ENCODE results near the gene MGRN1. TPM values are rescaled to one million over a fixed set of nuclear protein-coding genes. Genes with fewer than 3 reads are reported as not detected.

Gene MGRN1
- total RNA-seq, 4 donors from 2014 or later: 15.8 to 25.6 (median 22.0) TPM

GRCh38 chr16:4599037-4599436 is 25.6 kb upstream of the MGRN1 start:
- H3K4me1 ChIP-seq: peaks cover 12 to 36% (median 12%) of the 10 kb centered on the region in 3 donors
- no peaks in the 10 kb centered on the region for H3K36me3 ChIP-seq
- 84 to 93% methylated on average over 9 to 10 of the region's 10 CpGs for WGBS, 2 donors
- no peaks in the 10 kb centered on the region for H3K9me3 ChIP-seq
- DNase-seq: no peak
- intact Hi-C loops (cut with DNase I): no loop called here
- H3K4me3 ChIP-seq: no peak overlapping the region
- H3K27ac ChIP-seq: no peak overlapping the region
- H3K27me3 ChIP-seq: peaks cover 0 to 20% (median 0%) of the 10 kb centered on the region in 4 donors
- TF ChIP-seq, protein P1, sequence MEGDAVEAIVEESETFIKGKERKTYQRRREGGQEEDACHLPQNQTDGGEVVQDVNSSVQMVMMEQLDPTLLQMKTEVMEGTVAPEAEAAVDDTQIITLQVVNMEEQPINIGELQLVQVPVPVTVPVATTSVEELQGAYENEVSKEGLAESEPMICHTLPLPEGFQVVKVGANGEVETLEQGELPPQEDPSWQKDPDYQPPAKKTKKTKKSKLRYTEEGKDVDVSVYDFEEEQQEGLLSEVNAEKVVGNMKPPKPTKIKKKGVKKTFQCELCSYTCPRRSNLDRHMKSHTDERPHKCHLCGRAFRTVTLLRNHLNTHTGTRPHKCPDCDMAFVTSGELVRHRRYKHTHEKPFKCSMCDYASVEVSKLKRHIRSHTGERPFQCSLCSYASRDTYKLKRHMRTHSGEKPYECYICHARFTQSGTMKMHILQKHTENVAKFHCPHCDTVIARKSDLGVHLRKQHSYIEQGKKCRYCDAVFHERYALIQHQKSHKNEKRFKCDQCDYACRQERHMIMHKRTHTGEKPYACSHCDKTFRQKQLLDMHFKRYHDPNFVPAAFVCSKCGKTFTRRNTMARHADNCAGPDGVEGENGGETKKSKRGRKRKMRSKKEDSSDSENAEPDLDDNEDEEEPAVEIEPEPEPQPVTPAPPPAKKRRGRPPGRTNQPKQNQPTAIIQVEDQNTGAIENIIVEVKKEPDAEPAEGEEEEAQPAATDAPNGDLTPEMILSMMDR (IDR thresholded peaks at IDR 0.05): no peak
- TF ChIP-seq POLR2A (IDR thresholded peaks at IDR 0.05): no peak

GRCh38 chr16:4599545-4599944 is 25.1 kb upstream of the MGRN1 start:
- peaks cover 12 to 37% (median 12%) of the 10 kb centered on the region in 3 donors for H3K4me1 ChIP-seq
- no peaks in the 10 kb centered on the region for H3K36me3 ChIP-seq
- no peaks in the 10 kb centered on the region for H3K9me3 ChIP-seq
- H3K4me3 ChIP-seq: no peak overlapping the region
- 77 to 85% methylated on average over 5 to 6 of the region's 8 CpGs for WGBS, 2 donors
- no peak for TF ChIP-seq POLR2A (IDR thresholded peaks at IDR 0.05)
- TF ChIP-seq, protein P1 (IDR thresholded peaks at IDR 0.05): no peak
- intact Hi-C loops (cut with DNase I): no loop called here
- no peak for DNase-seq
- no peak overlapping the region for H3K27ac ChIP-seq
- peaks cover 0 to 20% (median 0%) of the 10 kb centered on the region in 4 donors for H3K27me3 ChIP-seq

- DNase-seq: no peak
- 14 to 25% methylated on average over 14 to 16 of the region's 18 CpGs for WGBS, 2 donors
- intact Hi-C loops (cut with DNase I): no loop called here
- no peak for TF ChIP-seq POLR2A (IDR thresholded peaks at IDR 0.05)
- TF ChIP-seq, protein P1 (IDR thresholded peaks at IDR 0.05): no peak
- Histone ChIP-seq H3K36me3 (no peaks in the 10 kb centered on the region), H3K4me3 (peak overlapping the region in 1 of 4 donors; percentile 40), H3K27ac (no peak overlapping the region), H3K27me3 (peaks cover 0 to 15% (median 0%) of the 10 kb centered on the region in 4 donors), H3K9me3 (no peaks in the 10 kb centered on the region), H3K4me1 (peaks cover 12 to 39% (median 12%) of the 10 kb centered on the region in 3 donors)
These were observed 23.4 kb upstream of the MGRN1 start for GRCh38 chr16:4601036-4601863.

DNA sequence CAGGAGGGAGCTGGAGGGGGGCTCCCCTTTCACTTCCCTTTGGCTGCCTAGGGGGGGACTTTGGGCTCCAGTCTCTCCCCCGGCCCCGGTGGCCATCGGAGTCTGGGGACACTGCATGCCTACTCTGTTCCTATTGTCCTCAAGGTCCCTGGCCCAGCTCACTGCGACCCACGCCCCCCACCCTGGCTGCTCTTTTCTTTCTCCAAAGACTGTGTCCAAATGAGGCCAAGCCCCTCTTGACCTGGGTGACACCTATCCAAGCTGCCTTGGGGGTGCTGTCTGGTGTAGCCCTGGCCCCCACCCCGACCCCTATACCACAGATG is 22.8 kb upstream of the MGRN1 start:
- peaks cover 0 to 15% (median 0%) of the 10 kb centered on the region in 4 donors for H3K27me3 ChIP-seq
- no peaks in the 10 kb centered on the region for H3K36me3 ChIP-seq
- no peaks in the 10 kb centered on the region for H3K9me3 ChIP-seq
- DNase-seq: no peak
- H3K27ac ChIP-seq: no peak overlapping the region
- intact Hi-C loops (cut with DNase I): no loop called here
- TF ChIP-seq POLR2A (IDR thresholded peaks at IDR 0.05): no peak
- TF ChIP-seq, protein P1 (IDR thresholded peaks at IDR 0.05): no peak
- 39 to 74% methylated on average over 5 of the region's 6 CpGs for WGBS, 2 donors
- no peak overlapping the region for H3K4me3 ChIP-seq
- peaks cover 12 to 45% (median 12%) of the 10 kb centered on the region in 3 donors for H3K4me1 ChIP-seq

DNA sequence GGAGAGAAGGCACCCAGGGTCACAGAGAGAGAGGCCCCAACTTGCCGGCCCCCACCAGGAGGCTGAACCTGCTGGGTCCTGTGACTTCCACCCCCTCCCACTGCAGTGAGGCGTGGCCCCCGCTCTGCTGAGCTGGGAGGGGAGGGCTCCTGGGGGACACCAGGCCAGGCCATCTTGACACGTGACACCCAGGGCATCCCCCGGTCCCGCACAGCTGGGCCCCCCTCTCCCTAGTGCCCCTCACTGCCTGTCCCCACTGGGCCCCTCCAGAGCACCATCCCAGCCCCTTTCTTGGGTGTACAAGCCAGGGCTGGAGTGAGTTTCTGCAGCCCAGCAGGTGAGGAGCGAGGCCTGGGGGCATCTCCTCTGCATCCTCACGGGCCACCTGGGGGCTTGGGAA is 22.3 kb upstream of the MGRN1 start:
- Histone ChIP-seq H3K4me3 (no peak overlapping the region), H3K9me3 (no peaks in the 10 kb centered on the region), H3K27ac (no peak overlapping the region), H3K36me3 (peaks cover 0 to 5% (median 0%) of the 10 kb centered on the region in 3 donors), H3K27me3 (peaks cover 0 to 15% (median 0%) of the 10 kb centered on the region in 4 donors), H3K4me1 (peaks cover 9 to 42% (median 12%) of the 10 kb centered on the region in 3 donors)
- DNase-seq: no peak
- TF ChIP-seq, protein P1 (IDR thresholded peaks at IDR 0.05): no peak
- no peak for TF ChIP-seq POLR2A (IDR thresholded peaks at IDR 0.05)
- intact Hi-C loops (cut with DNase I): no loop called here
- no CpG with 5 or more reads among the region's 8 CpGs for WGBS, 2 donors
